NCI-H460 (cell line): ENCODE results near the gene AFMID. TPM values are rescaled to one million over a fixed set of nuclear protein-coding genes. Genes with fewer than 3 reads are reported as not detected.
"Not testable (repeated sequence)": the region's sequence is repeated elsewhere in the genome, so short reads cannot be mapped to it uniquely, and the experiment has no call there.

Experiments used
- DNase-seq: peaks from one replicate; pipeline ENCODE4 v3.0.0-alpha.2; 2016; ENCODE audit warnings: low read depth; ENCODE audit errors: extremely low read depth
- total RNA-seq: library from RNA; depleted of rRNA; stranded (reverse); fragments of >200 nt; shearing (Covaris generic); gene quantifications from 2 replicates; pipeline ENCODE4 v1.2.3, GENCODE V29; 2014

Gene AFMID
- total RNA-seq, 1 experiment from 2014 or later = 75.6 TPM

DNA sequence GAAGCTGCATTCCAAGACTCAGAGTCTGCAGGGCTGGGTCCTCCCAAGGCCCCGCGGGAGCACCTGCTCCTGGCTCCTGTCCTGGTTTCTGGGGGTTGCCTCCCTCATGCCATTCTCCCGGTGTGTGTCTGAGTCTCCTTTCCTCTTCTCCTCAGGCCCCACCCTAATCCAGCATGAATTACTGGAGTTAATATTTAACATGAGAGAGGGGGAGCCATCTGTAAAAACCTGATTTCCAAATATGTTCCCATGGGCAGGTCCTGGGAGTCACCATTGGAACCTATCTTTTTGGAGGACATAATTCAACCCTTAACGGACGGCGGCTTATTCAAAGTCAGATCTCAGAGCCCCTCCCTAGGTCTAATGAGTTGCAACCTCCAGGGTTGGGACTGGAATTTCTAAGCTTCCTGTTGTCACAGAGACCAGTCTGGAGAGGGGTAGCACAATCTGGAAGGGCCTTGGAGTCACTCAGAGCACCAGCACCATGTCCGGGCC lies 35.6 kb upstream of the AFMID start:
- no peak for DNase-seq

DNA sequence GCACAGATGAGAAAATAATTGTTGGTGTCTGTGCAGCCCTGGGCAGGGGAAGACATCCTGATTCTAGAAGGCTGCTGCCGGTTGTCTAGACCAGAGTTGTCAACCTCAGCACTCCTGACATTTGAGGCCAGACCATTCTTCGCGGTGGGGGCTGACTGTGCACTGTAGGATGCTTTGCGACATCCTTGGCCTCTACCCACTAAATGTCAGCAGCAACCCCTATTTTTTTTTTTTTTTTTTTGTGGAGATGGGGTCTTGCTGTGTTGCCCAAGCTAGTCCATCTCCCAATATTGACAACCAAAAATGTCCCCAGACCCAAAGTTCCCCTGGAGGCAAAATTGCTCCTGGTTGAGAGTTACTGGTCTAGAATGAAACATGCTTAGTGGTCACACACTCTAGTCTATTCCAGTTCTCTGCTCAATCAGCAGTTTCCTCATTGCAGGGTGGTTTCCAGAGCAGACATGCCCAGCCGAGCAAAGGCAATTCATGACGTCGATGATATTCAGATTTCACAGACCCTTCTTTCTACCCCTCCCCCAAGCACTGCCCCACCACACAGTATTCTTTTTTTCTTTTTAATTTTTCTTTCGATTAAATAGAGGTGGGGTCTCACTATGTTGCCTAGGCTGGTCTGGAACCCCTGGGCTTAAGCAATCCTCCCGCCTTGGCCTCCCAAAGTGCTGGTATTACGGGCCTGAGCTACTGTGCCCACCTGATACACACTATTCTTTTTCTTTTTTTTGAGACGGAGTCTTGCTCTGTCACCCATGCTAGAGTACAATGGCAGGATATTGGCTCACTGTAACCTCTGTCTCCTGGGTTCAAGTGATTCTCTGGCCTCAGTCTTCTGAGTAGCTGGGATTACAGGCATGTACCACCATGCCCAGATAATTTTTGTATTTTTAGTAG lies 32.0 kb upstream of the AFMID start:
- DNase-seq = no peak

DNA sequence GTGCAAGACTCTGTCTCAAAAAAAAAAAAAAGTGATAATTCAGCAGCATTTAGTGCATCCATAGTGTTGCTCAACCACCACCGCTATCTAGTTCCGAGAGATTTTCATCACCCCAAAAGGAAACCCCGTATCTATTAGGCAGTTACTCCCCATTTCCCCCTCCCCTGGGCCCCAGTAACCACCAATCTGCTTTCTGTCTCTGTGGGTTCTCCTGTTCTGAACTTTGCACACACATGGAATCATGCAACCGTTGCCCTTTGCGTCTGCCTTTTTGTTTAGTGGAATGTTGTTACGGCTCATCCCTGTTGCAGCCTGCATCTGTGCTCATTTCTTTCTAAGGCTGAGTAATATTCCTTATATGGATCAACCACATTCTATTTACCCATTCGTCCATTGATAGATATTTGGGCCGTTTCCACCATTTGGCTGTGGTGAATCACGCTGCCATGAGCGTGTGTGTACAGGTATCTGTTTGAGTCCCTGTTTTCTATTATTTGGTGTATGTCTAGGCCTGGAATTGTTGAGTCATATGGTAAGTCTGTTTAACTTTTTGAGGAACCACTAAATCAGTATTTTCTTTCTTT lies 27.5 kb upstream of the AFMID start:
- DNase-seq = no peak

DNA sequence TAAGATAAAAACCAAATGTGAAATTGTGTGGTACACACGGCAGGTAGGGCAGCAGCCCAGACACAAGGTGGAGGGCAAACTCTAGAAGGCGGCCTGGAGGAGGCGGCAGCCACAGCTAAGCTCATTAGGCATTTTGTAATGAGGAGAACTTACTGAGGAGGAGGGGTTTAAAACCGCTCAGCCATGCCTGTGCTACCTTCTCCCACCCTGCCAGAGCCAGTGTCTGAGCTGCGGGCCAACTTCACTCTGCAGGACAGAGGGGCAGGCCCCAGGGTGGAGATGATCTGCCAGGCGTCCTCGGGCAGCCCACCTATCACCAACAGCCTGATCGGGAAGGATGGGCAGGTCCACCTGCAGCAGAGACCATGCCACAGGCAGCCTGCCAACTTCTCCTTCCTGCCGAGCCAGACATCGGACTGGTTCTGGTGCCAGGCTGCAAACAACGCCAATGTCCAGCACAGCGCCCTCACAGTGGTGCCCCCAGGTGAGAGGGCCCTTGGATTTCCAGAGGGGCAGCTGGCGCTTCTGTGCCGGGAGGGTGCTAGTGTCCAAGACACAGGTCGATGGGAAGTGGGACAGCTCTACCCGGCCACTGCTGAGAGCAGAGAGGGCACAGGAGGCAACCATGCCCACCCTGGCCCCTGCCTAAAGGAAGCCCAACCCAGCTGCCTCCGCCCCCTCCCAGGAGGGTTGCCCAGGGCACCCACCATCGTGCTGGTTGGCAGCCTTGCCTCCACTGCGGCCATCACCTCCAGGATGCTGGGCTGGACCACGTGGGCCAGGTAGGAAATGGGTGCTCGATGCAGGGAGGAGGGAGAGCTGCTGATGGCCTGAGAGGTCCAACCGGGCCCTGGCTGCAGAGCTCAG lies 23.0 kb upstream of the AFMID start:
- no peak for DNase-seq

DNA sequence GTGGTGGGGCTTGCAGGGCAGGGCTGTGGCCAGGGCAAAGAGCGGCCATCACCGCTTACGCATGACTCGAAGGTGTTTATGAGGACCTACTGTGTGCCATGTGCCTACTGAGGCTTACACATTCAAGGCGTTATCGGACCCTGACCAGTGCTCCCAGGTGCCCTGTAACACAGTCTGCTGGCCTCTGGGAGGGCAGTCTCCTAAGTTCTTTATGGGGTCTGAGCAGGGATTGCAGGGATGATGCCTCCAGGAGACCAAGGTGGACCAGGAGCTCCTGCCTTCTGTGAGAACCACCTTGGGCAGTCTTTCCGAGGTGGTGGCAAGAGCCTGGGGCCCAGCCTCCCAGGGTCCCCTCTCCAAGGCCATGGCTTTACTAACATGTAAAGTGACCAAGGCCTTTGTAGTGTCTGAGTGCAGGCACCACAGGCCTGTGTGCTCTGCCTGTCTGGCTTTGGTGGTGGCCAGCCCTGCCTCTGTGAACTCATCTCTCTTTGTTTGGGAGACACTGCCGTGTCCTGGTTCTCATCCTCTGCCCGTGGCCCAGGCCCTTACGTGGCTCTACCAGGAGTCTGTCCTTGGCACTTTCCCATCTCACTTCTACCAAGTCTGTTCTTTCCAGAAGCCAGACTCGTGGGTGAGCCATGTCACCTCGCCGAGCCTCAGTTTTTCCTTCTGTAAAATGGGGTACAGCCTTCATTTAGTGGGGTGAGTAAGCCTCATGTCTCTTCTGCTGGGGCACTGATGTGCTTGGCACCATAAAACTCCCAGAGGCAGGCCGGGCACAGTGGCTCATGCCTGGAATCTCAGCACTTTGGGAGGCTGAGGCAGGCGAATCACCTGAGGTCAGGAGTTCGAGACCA lies 22.2 kb upstream of the AFMID start:
- DNase-seq = no peak

DNA sequence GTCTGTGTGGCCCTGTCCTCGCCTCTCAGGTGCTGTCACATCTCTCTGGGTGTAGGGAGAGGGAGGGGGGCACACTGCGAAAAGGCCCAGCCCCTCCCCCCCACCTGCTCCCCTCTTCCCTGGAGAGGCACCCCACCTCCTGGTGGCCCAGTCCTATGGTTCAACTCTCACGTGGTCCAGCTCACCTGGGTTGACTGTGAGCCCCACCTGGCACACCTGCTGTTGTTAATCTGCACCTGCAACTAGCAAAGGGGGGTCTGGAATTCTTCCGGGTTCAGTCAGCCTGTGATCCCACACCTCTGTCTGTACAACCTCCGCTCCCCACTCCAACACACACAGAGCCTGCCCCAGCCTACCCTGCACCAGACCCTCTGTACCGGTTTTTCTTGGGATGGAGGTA lies 20.7 kb upstream of the AFMID start:
- DNase-seq = no peak

DNA sequence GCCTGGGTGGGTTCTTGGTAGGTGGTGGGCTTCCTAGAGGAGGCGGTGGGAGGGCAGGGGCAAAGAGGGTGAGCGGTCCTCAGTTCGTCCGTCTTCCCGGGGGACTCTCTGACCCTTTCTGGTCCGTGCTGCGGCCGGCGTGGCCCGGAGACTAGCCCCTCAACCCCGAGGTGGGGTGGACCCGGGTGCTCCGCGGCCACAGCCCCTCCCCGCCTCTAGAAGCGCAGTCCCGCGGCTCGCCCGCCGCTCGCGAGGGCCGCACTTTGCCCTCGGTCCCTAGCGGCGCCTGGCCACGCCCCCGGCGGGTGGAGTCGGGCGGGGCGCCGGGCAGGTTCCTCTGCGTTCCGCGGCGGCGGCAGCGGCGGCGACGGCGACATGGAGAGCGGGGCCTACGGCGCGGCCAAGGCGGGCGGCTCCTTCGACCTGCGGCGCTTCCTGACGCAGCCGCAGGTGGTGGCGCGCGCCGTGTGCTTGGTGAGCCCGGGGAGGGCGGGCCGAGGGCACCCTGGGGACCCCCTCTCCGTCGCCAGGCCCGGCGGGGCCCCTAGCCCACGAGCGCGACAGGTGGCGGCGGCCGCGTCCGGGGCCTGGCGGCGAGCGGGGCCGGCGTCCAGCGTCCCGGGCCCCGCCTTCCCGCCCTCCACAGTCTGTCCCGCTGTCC lies 18.8 kb upstream of the AFMID start, which contains the start of gene SYNGR2:
Gene SYNGR2, plus strand, starts transcription at position 340 of the 661 bp plus-strand sequence. Its CDS starts 36 bp downstream, at position 376.
- DNase-seq = peak; percentile 80

DNA sequence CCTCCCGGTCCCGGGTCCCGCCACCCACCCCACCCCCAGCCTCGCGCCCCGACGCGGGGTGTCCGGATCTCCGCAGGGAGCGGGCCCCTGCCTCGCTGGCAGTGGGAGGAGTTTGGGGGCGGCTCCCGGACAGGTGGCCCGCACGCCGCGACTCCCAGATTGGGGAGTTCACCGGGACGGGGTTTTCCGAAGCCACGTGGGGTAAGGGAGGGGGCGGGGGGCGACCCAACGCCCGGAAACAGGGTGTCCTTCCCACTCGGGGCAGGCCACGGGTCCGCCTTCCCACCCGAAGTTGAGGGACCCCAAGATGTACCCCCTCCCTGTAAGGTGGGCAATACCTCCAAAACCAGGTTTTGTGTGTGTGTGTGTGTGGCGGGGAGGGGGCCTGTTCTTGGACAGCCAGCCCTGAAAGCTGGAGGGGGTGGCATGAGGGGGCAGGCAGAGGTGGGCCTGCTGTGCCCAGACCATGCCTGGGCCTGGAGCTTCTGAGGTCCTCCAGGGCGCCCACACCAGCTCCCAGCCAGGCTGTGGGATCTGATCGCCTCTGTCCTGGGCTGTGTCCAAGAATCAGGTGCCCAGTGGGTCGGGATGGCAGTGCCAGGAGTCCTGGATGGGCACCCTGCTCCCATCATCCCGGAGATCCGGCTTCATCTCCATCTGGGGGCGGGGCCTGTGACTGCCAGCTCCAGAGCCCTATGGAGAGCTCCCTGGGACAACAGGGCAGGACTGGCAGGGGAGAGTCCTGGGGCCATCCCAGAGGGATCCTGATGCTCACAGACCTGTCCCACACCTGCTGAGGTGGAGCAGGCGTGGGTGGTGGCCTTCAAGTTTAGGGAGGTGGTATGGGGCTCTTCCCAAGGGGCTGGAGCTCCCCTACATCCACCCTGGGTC lies 18.0 kb upstream of the AFMID start:
- DNase-seq = peak; percentile 72

DNA sequence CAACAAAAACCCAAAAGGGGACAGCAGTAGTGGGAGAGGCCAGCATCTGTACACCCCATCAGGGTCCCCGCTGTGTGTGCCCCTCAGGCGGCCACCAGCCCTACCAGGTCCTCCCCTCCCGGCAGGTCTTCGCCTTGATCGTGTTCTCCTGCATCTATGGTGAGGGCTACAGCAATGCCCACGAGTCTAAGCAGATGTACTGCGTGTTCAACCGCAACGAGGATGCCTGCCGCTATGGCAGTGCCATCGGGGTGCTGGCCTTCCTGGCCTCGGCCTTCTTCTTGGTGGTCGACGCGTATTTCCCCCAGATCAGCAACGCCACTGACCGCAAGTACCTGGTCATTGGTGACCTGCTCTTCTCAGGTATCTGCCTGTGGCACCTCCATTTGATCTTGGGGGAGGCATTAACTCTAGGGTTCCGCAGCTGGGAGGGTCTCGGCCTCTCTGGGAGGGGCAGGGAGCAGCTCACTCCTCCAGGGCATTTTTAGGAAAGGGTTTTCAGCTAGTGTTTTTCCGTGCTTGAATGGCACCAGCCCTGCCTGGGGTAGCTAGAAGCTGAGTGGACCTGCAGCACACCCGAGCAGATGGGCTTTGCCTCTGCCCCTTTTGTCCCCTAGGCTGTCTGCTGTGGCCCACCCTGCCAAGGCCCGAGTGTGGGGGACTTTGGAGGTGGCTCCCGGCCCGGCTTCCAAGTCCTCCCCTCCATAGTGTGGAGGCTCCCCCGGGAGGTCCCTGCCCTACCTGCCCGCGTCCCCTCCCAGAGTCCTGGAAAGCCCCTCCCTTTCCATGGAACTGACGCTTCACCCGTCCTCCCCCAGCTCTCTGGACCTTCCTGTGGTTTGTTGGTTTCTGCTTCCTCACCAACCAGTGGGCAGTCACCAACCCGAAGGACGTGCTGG lies 16.2 kb upstream of the AFMID start:
- DNase-seq = no peak

DNA sequence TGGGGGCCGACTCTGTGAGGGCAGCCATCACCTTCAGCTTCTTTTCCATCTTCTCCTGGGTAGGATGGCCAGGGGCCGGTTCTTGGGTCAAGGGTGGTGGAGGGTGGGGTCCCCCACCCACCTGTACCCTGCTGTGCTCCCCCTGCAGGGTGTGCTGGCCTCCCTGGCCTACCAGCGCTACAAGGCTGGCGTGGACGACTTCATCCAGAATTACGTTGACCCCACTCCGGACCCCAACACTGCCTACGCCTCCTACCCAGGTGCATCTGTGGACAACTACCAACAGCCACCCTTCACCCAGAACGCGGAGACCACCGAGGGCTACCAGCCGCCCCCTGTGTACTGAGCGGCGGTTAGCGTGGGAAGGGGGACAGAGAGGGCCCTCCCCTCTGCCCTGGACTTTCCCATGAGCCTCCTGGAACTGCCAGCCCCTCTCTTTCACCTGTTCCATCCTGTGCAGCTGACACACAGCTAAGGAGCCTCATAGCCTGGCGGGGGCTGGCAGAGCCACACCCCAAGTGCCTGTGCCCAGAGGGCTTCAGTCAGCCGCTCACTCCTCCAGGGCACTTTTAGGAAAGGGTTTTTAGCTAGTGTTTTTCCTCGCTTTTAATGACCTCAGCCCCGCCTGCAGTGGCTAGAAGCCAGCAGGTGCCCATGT lies 15.4 kb upstream of the AFMID start:
- DNase-seq = not testable (repeated sequence)

DNA sequence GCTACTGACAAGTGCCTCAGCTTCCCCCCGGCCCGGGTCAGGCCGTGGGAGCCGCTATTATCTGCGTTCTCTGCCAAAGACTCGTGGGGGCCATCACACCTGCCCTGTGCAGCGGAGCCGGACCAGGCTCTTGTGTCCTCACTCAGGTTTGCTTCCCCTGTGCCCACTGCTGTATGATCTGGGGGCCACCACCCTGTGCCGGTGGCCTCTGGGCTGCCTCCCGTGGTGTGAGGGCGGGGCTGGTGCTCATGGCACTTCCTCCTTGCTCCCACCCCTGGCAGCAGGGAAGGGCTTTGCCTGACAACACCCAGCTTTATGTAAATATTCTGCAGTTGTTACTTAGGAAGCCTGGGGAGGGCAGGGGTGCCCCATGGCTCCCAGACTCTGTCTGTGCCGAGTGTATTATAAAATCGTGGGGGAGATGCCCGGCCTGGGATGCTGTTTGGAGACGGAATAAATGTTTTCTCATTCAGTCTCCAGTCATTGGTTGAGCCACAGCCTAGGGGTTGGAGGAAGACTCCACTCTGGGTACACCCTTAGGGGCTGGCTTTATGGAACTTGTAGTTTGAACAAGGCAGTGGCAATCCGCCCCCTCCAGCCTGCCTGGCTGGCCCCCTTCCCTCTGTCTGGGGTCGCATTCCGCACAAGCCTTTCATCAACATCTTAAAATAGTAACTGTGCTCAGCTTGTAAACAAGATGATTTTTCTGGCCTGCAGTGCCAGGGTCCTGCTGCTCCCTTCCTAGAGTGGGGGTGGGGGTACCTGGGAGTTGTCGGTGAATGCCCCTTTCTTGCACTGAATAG lies 14.7 kb upstream of the AFMID start:
- no peak for DNase-seq

DNA sequence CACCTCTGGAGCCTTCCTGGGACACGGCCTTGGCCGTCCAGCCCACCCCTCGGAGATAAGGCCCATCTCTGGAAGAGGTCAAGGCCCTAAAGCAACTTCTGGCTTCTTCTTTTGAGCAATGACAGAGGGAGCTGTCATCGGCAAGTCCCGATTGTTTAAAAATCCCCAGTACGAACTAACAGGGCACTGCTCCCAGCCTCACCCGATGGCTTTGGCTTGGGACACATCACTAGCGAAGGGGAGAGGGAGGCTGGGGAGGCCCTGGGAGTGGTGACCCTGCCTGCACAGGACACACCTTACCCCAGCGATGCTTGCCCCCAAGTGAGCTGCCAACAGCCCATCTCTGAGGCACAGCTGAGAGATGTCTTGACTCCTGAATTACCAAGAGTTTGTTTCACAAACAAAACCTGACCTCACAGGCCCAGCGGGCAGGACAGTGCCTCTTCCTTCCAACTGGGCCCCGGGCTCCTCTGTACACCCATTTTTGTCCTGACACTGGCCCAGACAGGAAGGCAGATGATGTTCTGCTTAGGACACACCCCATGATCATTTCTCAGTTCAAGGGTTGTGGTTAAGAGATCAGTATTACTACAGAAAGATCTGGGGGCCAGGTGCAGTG lies 14.0 kb upstream of the AFMID start:
- no peak for DNase-seq

DNA sequence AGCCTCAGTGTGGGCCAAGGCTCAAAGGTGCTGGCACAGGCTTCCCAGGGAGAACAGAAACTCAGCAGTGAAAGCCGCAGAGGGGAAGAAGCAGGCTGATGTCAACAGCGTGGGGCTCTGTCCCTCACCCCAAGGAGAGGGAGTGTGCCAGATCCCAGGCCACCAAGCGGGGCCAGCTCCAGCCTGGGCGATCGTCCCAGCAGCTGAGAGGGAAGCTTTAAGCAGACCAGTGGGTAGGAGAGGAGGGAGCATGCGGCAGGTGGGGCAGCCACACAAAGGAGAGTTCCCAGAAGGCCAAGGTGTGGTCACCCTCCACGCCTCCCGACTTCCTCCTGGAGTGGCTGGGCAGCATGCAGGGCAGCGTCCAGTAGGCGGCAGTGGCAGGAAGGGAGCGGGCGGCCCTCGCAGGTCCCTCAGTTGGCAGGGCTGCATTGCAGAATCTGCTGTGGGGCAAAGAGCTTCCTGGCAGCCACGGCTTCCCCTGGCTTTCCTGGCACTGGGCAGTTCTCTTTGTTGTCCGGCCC lies 12.8 kb upstream of the AFMID start:
- DNase-seq = no peak

DNA sequence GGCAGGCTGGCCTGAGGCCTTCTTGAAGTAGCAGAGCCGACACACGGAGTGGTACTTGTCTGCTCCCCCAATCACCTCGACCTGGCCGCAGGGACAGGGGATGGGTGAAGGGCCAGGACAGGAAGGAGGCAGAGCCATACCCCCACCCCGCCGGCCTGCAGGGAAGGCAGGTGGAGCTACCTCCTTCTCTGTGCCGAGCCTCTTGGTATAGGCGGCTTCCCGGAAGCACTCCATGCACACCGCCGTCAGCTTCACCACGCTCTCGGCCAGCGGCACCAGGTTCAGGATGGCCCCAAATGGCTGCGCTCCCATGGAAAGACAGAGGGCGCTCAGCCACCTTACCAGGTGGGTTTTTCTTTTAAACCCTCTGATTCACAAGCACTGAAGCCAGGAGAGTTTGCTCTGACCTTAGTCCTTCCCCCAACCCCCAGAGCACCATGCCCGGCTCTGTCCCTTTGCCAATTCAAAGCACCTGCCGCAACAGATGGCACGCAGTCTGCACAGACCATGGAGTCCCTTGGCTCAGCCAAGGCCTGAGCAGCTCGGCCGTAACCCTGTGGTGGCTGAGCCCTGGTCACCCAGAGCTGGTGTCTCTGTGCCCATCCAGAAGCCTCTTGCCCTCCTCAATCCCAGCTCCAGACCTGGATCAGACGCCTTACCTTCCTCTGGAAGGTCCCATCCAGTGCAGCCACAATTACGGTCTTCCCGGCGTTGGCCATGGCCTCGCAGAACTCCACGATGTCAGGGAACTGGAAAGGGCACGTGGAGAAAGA lies 12.1 kb upstream of the AFMID start:
- DNase-seq = no peak

DNA sequence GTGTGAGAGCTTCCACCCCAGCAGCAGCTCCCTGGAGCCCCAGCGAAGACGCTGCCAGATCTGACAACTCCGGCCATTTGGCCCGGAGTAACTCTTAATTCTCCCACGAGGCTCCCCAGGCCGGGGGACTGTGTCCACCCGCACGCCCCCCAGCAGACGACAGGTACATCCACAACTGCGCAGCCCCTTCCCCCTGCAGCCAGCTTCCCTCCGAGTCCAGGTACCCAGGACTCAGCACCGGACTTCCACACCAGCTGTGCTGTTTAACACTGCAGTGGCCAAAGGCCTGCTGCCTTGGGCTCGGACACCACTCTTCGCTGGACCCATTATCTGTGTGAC lies 11.6 kb upstream of the AFMID start:
- DNase-seq = no peak
